ENCODE data around the gene BTNL2. TPM values are rescaled to one million over a fixed set of nuclear protein-coding genes. Genes with fewer than 3 reads are reported as not detected.
"Not testable (repeated sequence)": the region's sequence is repeated elsewhere in the genome, so short reads cannot be mapped to it uniquely, and the experiment has no call there.

BTNL2 gene
- total RNA-seq, 4 donors from 2014 or later: not detected

DNA sequence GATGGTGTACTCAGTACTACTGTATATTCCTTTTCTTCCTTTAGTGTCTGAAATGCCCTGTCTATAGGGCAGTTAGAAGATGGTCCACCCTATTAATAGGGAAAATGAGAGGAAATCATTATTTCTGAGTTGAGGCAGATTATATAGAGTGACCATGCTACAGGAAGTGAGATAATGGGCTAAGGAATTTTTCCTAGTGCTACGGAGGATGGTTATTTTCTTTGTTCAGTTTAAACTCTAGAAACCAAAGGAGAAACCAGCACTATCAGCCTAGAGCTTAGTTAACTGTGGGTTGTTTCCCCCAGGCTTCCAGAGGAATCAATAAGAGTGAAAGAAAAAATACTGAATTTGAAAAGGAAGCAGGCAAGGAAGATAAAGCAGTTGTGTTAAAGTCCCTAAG, 35.8 kb downstream of the BTNL2 start:
- peaks cover 0 to 10% (median 0%) of the 10 kb centered on the region in 3 donors for H3K36me3 ChIP-seq
- H3K4me3 ChIP-seq: no peak overlapping the region
- TF ChIP-seq EP300 (IDR thresholded peaks at IDR 0.05) (no peak), POLR2A (IDR thresholded peaks at IDR 0.05) (no peak)
- TF ChIP-seq, protein P1, sequence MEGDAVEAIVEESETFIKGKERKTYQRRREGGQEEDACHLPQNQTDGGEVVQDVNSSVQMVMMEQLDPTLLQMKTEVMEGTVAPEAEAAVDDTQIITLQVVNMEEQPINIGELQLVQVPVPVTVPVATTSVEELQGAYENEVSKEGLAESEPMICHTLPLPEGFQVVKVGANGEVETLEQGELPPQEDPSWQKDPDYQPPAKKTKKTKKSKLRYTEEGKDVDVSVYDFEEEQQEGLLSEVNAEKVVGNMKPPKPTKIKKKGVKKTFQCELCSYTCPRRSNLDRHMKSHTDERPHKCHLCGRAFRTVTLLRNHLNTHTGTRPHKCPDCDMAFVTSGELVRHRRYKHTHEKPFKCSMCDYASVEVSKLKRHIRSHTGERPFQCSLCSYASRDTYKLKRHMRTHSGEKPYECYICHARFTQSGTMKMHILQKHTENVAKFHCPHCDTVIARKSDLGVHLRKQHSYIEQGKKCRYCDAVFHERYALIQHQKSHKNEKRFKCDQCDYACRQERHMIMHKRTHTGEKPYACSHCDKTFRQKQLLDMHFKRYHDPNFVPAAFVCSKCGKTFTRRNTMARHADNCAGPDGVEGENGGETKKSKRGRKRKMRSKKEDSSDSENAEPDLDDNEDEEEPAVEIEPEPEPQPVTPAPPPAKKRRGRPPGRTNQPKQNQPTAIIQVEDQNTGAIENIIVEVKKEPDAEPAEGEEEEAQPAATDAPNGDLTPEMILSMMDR (IDR thresholded peaks at IDR 0.05): no peak
- DNase-seq (ENCODE audit: low spot score in 2 of 2): no peak
- no peaks in the 10 kb centered on the region for H3K4me1 ChIP-seq
- 30 to 31% methylated on average over 1 of the region's 1 CpG for WGBS, 2 donors
- no peaks in the 10 kb centered on the region for H3K27me3 ChIP-seq
- H3K9me3 ChIP-seq: no peaks in the 10 kb centered on the region
- H3K27ac ChIP-seq: no peak overlapping the region

DNA sequence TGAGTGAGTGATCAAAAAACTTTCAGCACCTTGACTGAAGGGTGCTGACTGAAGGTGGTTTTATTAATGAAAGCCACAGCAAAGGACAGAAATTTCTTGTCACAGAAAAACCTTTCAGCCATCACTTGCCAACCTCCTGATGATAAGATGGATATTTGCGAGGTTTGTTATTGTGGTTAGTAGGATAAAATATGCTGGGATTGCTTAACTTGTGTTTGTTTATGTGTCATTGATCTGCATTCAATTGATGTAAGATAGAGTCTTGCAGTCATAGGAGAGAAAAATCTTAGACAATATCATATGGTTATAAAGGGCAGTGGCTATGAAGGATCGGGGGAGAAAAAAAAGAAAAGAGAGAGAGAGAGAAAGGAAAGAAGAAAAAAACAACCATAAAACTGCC, 36.5 kb downstream of the BTNL2 start:
- no peak overlapping the region for H3K27ac ChIP-seq
- H3K9me3 ChIP-seq: no peaks in the 10 kb centered on the region
- H3K4me3 ChIP-seq: no peak overlapping the region
- TF ChIP-seq, protein P1 (IDR thresholded peaks at IDR 0.05): no peak
- no peak for TF ChIP-seq POLR2A (IDR thresholded peaks at IDR 0.05)
- no peak for TF ChIP-seq EP300 (IDR thresholded peaks at IDR 0.05)
- DNase-seq (ENCODE audit: low spot score in 2 of 2): no peak
- H3K27me3 ChIP-seq: no peaks in the 10 kb centered on the region
- H3K4me1 ChIP-seq: no peaks in the 10 kb centered on the region
- peaks cover 0 to 3% (median 0%) of the 10 kb centered on the region in 3 donors for H3K36me3 ChIP-seq
- 80 to 87% methylated on average over 2 of the region's 2 CpGs for WGBS, 2 donors

DNA sequence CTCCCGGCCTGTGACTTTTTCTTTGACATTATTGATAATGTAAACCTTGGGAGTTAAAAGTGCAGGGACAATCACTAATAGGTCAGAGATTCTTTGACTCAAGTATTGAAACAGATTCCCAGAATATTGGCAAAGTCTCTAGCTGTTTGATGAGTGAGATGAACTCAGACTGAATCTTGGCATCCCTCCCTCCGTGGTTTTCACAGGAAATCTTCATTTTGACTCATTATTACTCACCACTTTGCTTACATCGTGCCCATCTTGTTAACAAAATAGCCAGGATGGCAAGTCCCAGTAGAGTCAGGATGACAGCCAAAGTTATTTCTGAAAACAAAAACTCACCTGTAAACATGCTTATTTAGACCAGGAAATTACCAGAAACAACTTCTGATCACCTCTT, 37.3 kb downstream of the BTNL2 start:
- Histone ChIP-seq H3K4me3 (no peak overlapping the region), H3K27ac (no peak overlapping the region), H3K27me3 (no peaks in the 10 kb centered on the region), H3K9me3 (no peaks in the 10 kb centered on the region), H3K4me1 (no peaks in the 10 kb centered on the region), H3K36me3 (no peaks in the 10 kb centered on the region)
- no peak for TF ChIP-seq EP300 (IDR thresholded peaks at IDR 0.05)
- TF ChIP-seq POLR2A (IDR thresholded peaks at IDR 0.05): no peak
- TF ChIP-seq, protein P1 (IDR thresholded peaks at IDR 0.05): no peak
- WGBS, 2 donors: 51 to 54% methylated on average over 3 of the region's 3 CpGs
- no peak for DNase-seq (ENCODE audit: low spot score in 2 of 2)

DNA sequence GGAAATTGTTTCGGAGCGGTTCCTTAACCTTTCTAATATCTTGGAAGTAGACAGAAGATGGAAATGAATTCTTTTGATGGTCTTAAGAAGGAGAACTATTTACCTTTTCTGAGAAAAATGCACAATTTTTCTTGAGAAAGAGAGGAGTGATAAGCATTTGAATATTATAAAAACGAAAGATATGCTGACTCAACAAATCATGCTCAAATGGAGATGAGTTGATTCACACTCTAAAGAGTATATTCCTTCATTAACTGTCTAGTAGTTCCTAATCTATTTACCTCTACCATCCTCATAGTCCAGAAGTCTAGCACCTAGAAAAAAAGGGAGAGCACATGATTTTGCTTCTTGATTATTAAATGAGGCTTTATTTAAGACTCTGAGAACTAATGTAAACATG, 39.3 kb downstream of the BTNL2 start:
- WGBS, 2 donors: 92% methylated on average over 3 of the region's 3 CpGs
- H3K9me3 ChIP-seq: peaks cover 0 to 3% (median 0%) of the 10 kb centered on the region in 4 donors
- H3K27ac ChIP-seq: no peak overlapping the region
- H3K4me3 ChIP-seq: no peak overlapping the region
- TF ChIP-seq POLR2A (IDR thresholded peaks at IDR 0.05) (no peak), EP300 (IDR thresholded peaks at IDR 0.05) (no peak)
- no peaks in the 10 kb centered on the region for H3K36me3 ChIP-seq
- H3K27me3 ChIP-seq: no peaks in the 10 kb centered on the region
- no peak for DNase-seq (ENCODE audit: low spot score in 2 of 2)
- no peaks in the 10 kb centered on the region for H3K4me1 ChIP-seq

DNA sequence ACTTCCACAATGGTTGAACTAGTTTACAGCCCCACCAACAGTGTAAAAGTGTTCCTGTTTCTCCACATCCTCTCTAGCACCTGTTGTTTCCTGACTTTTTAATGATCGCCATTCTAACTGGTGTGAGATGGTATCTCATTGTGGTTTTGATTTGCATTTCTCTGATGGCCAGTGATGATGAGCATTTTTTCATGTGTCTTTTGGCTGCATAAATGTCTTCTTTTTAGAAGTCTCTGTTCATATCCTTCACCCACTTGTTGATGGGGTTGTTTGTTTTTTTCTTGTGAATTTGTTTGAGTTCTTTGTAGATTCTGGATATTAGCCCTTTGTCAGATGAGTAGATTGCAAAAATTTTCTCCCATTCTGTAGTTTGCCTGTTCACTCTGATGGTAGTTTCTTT, 47.8 kb downstream of the BTNL2 start:
- not testable (repeated sequence) for H3K4me1 ChIP-seq; H3K27me3 ChIP-seq; H3K4me3 ChIP-seq; DNase-seq (ENCODE audit: low spot score in 2 of 2); H3K9me3 ChIP-seq; H3K27ac ChIP-seq; H3K36me3 ChIP-seq
- 71 to 88% methylated on average over 1 of the region's 1 CpG for WGBS, 2 donors

DNA sequence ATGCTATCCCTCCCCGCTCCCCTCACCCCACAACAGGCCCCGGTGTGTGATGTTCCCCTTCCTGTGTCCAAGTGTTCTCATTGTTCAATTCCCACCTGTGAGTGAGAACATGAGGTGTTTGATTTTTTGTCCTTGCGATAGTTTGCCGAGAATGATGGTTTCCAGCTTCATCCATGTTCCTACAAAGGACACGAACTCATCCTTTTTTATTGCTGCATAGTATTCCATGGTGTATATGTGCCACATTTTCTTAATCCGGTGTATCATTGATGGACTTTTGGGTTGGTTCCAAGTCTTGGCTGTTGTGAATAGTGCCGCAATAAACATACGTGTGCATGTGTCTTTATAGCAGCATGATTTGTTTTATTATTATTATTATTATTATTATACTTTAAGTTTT, 48.4 kb downstream of the BTNL2 start:
- not testable (repeated sequence) for H3K27me3 ChIP-seq; H3K36me3 ChIP-seq; H3K4me1 ChIP-seq; H3K9me3 ChIP-seq; H3K4me3 ChIP-seq; H3K27ac ChIP-seq; DNase-seq (ENCODE audit: low spot score in 2 of 2)
- WGBS, 2 donors: 74 to 75% methylated on average over 8 of the region's 8 CpGs

DNA sequence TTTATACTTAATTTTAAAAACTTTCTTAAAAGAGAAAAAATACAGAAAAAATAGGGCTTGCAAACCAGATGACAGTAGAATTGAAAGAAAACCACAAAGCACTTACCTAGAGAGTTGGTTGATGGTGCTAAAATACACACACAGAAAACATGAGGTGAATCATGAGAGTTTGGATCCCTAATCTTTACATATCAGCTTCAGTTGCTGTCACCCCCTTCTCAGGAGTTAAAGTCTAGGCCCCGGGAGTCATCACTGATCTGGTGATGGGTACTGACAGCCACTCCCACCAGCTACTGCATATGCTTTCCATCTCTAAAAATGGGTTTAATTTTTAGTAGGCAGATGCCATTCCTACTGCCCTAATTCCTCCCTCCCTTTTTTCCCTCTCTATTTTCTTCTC, 52.0 kb downstream of the BTNL2 start:
- H3K27me3 ChIP-seq: no peaks in the 10 kb centered on the region
- H3K36me3 ChIP-seq: no peaks in the 10 kb centered on the region
- H3K27ac ChIP-seq: no peak overlapping the region
- 67 to 90% methylated on average over 1 of the region's 1 CpG for WGBS, 2 donors
- no peak for DNase-seq (ENCODE audit: low spot score in 2 of 2)
- TF ChIP-seq EP300 (IDR thresholded peaks at IDR 0.05) (no peak), POLR2A (IDR thresholded peaks at IDR 0.05) (no peak)
- TF ChIP-seq, protein P1 (IDR thresholded peaks at IDR 0.05): no peak
- H3K4me1 ChIP-seq: no peaks in the 10 kb centered on the region
- no peak overlapping the region for H3K4me3 ChIP-seq
- no peaks in the 10 kb centered on the region for H3K9me3 ChIP-seq

Measured in tibial nerve (tissue), 4 donors.